HL-60/S4 treated with phorbol 12-myristate 13-acetate at 8.2 ng/mL for 4 days and 3 days (cell line): ENCODE data around the gene SLC16A4.
"Not testable (repeated sequence)": the region's sequence is repeated elsewhere in the genome, so short reads cannot be mapped to it uniquely, and the experiment has no call there.

ENCODE experiments used
- in situ Hi-C: fragments of 300-500 bp; cut with MboI; formaldehyde crosslinking; loops from 2 replicates; pipeline ENCODE4 v1.15.0; 2022; ENCODE audit warnings: low sequenced_read_pairs

Gene SLC16A4

GRCh38 chr1:110390692-110391245, at the start of gene SLC16A4:
Gene SLC16A4 (minus strand): TSS chr1:110391026. CDS start chr1:110389323, 1,703 bp downstream.
- in situ Hi-C loops = no loop called here

GRCh38 chr1:110439873-110440272, 49.0 kb upstream of the SLC16A4 start:
- in situ Hi-C loops = not testable (repeated sequence)

GRCh38 chr1:110438893-110439292, 48.1 kb upstream of the SLC16A4 start:
- in situ Hi-C loops = no loop called here

GRCh38 chr1:110437645-110438299, 46.9 kb upstream of the SLC16A4 start:
- in situ Hi-C loops = not testable (repeated sequence)

- in situ Hi-C loops = no loop called here
These were observed 45.8 kb upstream of the SLC16A4 start for GRCh38 chr1:110436635-110437034.

- in situ Hi-C loops = no loop called here
These were observed 44.1 kb upstream of the SLC16A4 start for GRCh38 chr1:110434946-110435345.

- in situ Hi-C loops = no loop called here
These were observed 43.0 kb upstream of the SLC16A4 start for GRCh38 chr1:110433803-110434202.

GRCh38 chr1:110433213-110433612, 42.4 kb upstream of the SLC16A4 start:
- in situ Hi-C loops = no loop called here

GRCh38 chr1:110430901-110431300, 40.1 kb upstream of the SLC16A4 start:
- in situ Hi-C loops = no loop called here

GRCh38 chr1:110430366-110430765, 39.5 kb upstream of the SLC16A4 start:
- in situ Hi-C loops = no loop called here

- in situ Hi-C loops = no loop called here
These were observed 38.1 kb upstream of the SLC16A4 start for GRCh38 chr1:110428946-110429345.

GRCh38 chr1:110426854-110427253, 36.0 kb upstream of the SLC16A4 start:
- in situ Hi-C loops = no loop called here

- in situ Hi-C loops = no loop called here
These were observed 34.9 kb upstream of the SLC16A4 start for GRCh38 chr1:110425612-110426152.

- in situ Hi-C loops = no loop called here
These were observed 34.1 kb upstream of the SLC16A4 start for GRCh38 chr1:110424699-110425611.

- in situ Hi-C loops = no loop called here
These were observed 30.3 kb upstream of the SLC16A4 start for GRCh38 chr1:110420874-110421793.

- in situ Hi-C loops = no loop called here
These were observed 29.3 kb upstream of the SLC16A4 start for GRCh38 chr1:110420023-110420662.

GRCh38 chr1:110418729-110419128, 27.9 kb upstream of the SLC16A4 start:
- in situ Hi-C loops = no loop called here

- in situ Hi-C loops = not testable (repeated sequence)
These were observed 22.2 kb upstream of the SLC16A4 start for GRCh38 chr1:110413045-110413444.

GRCh38 chr1:110412576-110412975, 21.8 kb upstream of the SLC16A4 start:
- in situ Hi-C loops = no loop called here

GRCh38 chr1:110411173-110411735, 20.4 kb upstream of the SLC16A4 start:
- in situ Hi-C loops = no loop called here
